WTC11 (cell line): Measurements from ENCODE around the gene KCNMA1. TPM values are rescaled to one million over a fixed set of nuclear protein-coding genes. Genes with fewer than 3 reads are reported as not detected.
"Not testable (repeated sequence)": the region's sequence is repeated elsewhere in the genome, so short reads cannot be mapped to it uniquely, and the experiment has no call there.

ENCODE experiments used
- ATAC-seq: fragments of 200-7000 bp; cut with Tn5 transposase; 2 replicates; pipeline ENCODE4 v1.10.0; 2021; ENCODE audit warnings: mild to moderate bottlenecking, moderate library complexity
- CTCF ChIA-PET: fragments of 300-600 bp; sonication (Branson Sonifier 250); formaldehyde crosslinking; loops from one replicate; lab custom pipeline; 2021; ENCODE audit warnings: antibody characterized with exemption; lab: Charles Lee
- POLR2A ChIA-PET: fragments of 350-600 bp; sonication (Branson Sonifier 250); formaldehyde crosslinking; loops from one replicate; lab custom pipeline; 2021; ENCODE audit warnings: antibody characterized with exemption; lab: Charles Lee
- DNase-seq: peaks from one replicate; pipeline ENCODE4 v3.0.0; 2021; ENCODE audit warnings: low spot score
- H3K27ac Mint-ChIP-seq: 2 replicates; pipeline ENCODE4 v1.8.0; 2021; ENCODE audit warnings: mixed read lengths
- H3K27me3 Mint-ChIP-seq: 2 replicates; pipeline ENCODE4 v1.8.0; 2021; ENCODE audit warnings: low read depth, mild to moderate bottlenecking, moderate library complexity, mixed read lengths
- H3K36me3 Mint-ChIP-seq: 2 replicates; pipeline ENCODE4 v1.8.0; 2021; ENCODE audit warnings: mixed read lengths
- H3K4me1 Mint-ChIP-seq: 2 replicates; pipeline ENCODE4 v1.8.0; 2022; ENCODE audit warnings: mixed read lengths
- H3K4me3 Mint-ChIP-seq: 2 replicates; pipeline ENCODE4 v1.8.0; 2021; ENCODE audit warnings: mild to moderate bottlenecking, moderate library complexity, mixed read lengths
- H3K9me3 Mint-ChIP-seq: 2 replicates; pipeline ENCODE4 v1.8.0; 2021; ENCODE audit warnings: mixed read lengths
- AFF4 ChIP-seq: sonication (generic); formaldehyde crosslinking; IDR thresholded peaks from 2 replicates; pipeline ENCODE4 v1.8.1; 2023; ENCODE audit warnings: mild to moderate bottlenecking, missing genetic modification reagents, borderline replicate concordance
- ATF6 ChIP-seq: sonication (generic); formaldehyde crosslinking; IDR thresholded peaks from 2 replicates; pipeline ENCODE4 v1.8.1; 2023; ENCODE audit warnings: mild to moderate bottlenecking, missing genetic modification reagents
- FOXK1 ChIP-seq: sonication (generic); formaldehyde crosslinking; IDR thresholded peaks from 2 replicates; pipeline ENCODE4 v1.8.0; 2022; ENCODE audit warnings: mild to moderate bottlenecking, moderate library complexity, missing genetic modification reagents
- FOXP4 ChIP-seq: sonication (generic); formaldehyde crosslinking; IDR thresholded peaks from 2 replicates; pipeline ENCODE4 v1.8.0; 2022; ENCODE audit warnings: mild to moderate bottlenecking, missing genetic modification reagents
- GRHL2 ChIP-seq: fragments of 250-450 bp; sonication (Bioruptor Pico); IDR thresholded peaks from 2 replicates; pipeline ENCODE4 v1.8.0; 2022; ENCODE audit warnings: mild to moderate bottlenecking, moderate library complexity; ENCODE audit not compliant: insufficient replicate concordance, severe bottlenecking
- JUN ChIP-seq: sonication (generic); formaldehyde crosslinking; IDR thresholded peaks from 2 replicates; pipeline ENCODE4 v1.8.0; 2023; ENCODE audit warnings: mild to moderate bottlenecking, missing genetic modification reagents
- MLX ChIP-seq: sonication (generic); formaldehyde crosslinking; IDR thresholded peaks from 2 replicates; pipeline ENCODE4 v1.8.1; 2023; ENCODE audit warnings: mild to moderate bottlenecking, missing genetic modification reagents, moderate library complexity
- MXD4 ChIP-seq: fragments of 250-450 bp; sonication (Bioruptor Pico); IDR thresholded peaks from 2 replicates; pipeline ENCODE4 v1.8.0; 2021; ENCODE audit warnings: mild to moderate bottlenecking, moderate library complexity, borderline replicate concordance
- PRDM15 ChIP-seq: sonication (generic); formaldehyde crosslinking; IDR thresholded peaks from 2 replicates; pipeline ENCODE4 v1.8.0; 2022; ENCODE audit warnings: missing genetic modification reagents
- PREB ChIP-seq: sonication (generic); formaldehyde crosslinking; IDR thresholded peaks from 2 replicates; pipeline ENCODE4 v1.8.1; 2022; ENCODE audit warnings: mild to moderate bottlenecking, missing genetic modification reagents, moderate library complexity, borderline replicate concordance
- RORB ChIP-seq: fragments of 250-450 bp; sonication (Bioruptor Pico); IDR thresholded peaks from 2 replicates; pipeline ENCODE4 v1.9.0; 2021; ENCODE audit warnings: mild to moderate bottlenecking
- SMAD4 ChIP-seq: sonication (generic); formaldehyde crosslinking; IDR thresholded peaks from 2 replicates; pipeline ENCODE4 v1.8.0; 2022; ENCODE audit warnings: mild to moderate bottlenecking, missing genetic modification reagents
- ZNF416 ChIP-seq: fragments of 250-450 bp; sonication (Bioruptor Pico); IDR thresholded peaks from 2 replicates; pipeline ENCODE4 v1.9.0; 2021; ENCODE audit warnings: mild to moderate bottlenecking, inconsistent platforms
- ZNF512 ChIP-seq: sonication (generic); formaldehyde crosslinking; IDR thresholded peaks from 2 replicates; pipeline ENCODE4 v1.8.1; 2022; ENCODE audit warnings: missing genetic modification reagents, borderline replicate concordance
- total RNA-seq: library from RNA; stranded (reverse); gene quantifications from 3 replicates; pipeline ENCODE4 v1.2.3, GENCODE V29; 2021

KCNMA1 gene
- total RNA-seq, 1 experiment from 2014 or later = 7.3 TPM

GRCh38 chr10:77413231-77413630 lies 224.4 kb downstream of the KCNMA1 start:
- TF ChIP-seq MXD4 (no peak), ZNF512 (CRISPR knock-in tag) (no peak), RORB (CRISPR knock-in tag) (no peak), FOXK1 (no peak), FOXP4 (CRISPR knock-in tag) (no peak), PREB (no peak), JUN (CRISPR knock-in tag) (no peak), GRHL2 (CRISPR knock-in tag) (no peak), MLX (no peak), ZNF416 (CRISPR knock-in tag) (no peak), AFF4 (CRISPR knock-in tag) (no peak), SMAD4 (CRISPR knock-in tag) (no peak)
- TF ChIP-seq, all 79 proteins: peak for 0
- CTCF ChIA-PET = interaction anchor here (1.1 to 5.5 kb wide), 2 partner anchors 16 to 247 kb away, joined by 3 to 26 read pairs; no protein-coding TSS in a partner anchor
- POLR2A ChIA-PET = no interaction called here
- ATAC-seq = no peak
- Mint-ChIP-seq H3K27ac (no peak overlapping the region), H3K36me3 (no peaks in the 10 kb centered on the region), H3K9me3 (no peaks in the 10 kb centered on the region), H3K27me3 (no peaks in the 10 kb centered on the region), H3K4me3 (no peak overlapping the region), H3K4me1 (peaks cover 9% of the 10 kb centered on the region; the same call in 1 of the 2 replicates)
- DNase-seq = no peak

GRCh38 chr10:77412573-77413133 lies 225.0 kb downstream of the KCNMA1 start:
- H3K4me3 Mint-ChIP-seq, DNase-seq, H3K9me3 Mint-ChIP-seq, ATAC-seq, H3K36me3 Mint-ChIP-seq, H3K27me3 Mint-ChIP-seq, H3K27ac Mint-ChIP-seq, H3K4me1 Mint-ChIP-seq, POLR2A ChIA-PET: not testable (repeated sequence)
- CTCF ChIA-PET = interaction anchor here (1.1 to 5.5 kb wide), 2 partner anchors 16 to 247 kb away, joined by 3 to 26 read pairs; no protein-coding TSS in a partner anchor

GRCh38 chr10:77411805-77412204 lies 225.8 kb downstream of the KCNMA1 start:
- H3K27me3 Mint-ChIP-seq = no peaks in the 10 kb centered on the region
- CTCF ChIA-PET = interaction anchor here (0.6 to 5.5 kb wide), 2 partner anchors 17 to 238 kb away, joined by 3 to 26 read pairs; no protein-coding TSS in a partner anchor
- no peak overlapping the region for H3K27ac Mint-ChIP-seq
- TF ChIP-seq ATF6 (CRISPR knock-in tag) (no peak), PRDM15 (CRISPR knock-in tag) (no peak)

More at GRCh38 chr10:77411805-77412204, 225.8 kb downstream of the KCNMA1 start:
- DNase-seq (no peak), ATAC-seq (no peak)
- no peaks in the 10 kb centered on the region for H3K36me3 Mint-ChIP-seq
- no peak overlapping the region for H3K4me3 Mint-ChIP-seq
- no peaks in the 10 kb centered on the region for H3K9me3 Mint-ChIP-seq
- H3K4me1 Mint-ChIP-seq = peaks cover 7% of the 10 kb centered on the region; the same call in 1 of the 2 replicates
- POLR2A ChIA-PET = no interaction called here
